ENCODE results near the gene CFB.
A peak's percentile ranks its signal among the peaks of the same experiment; 100 is the strongest.

The CFB gene

GRCh38 chr6:31969712-31970603, 24.1 kb downstream of the CFB start:
- Histone ChIP-seq H3K23ac (ENCODE audit: low read length) (no peak overlapping the region), H3K79me1 (ENCODE audit: low read length) (peaks cover 11% of the 10 kb centered on the region), H3K4ac (ENCODE audit: low read depth, low read length) (no peak overlapping the region), H2BK5ac (ENCODE audit: low read depth, low read length, poor library complexity) (no peak overlapping the region), H4K91ac (ENCODE audit: low read depth, low read length) (no peak overlapping the region), H3K4me3 (ENCODE audit: low read depth, low read length) (no peak overlapping the region), H4K12ac (ENCODE audit: low read depth, low read length) (peak overlapping the region; percentile 71), H3K9ac (ENCODE audit: low read length) (no peak overlapping the region), H2BK12ac (ENCODE audit: low read length) (no peak overlapping the region), H2AFZ (ENCODE audit: insufficient read depth, low read length, poor library complexity) (no peak overlapping the region), H3K36me3 (ENCODE audit: control insufficient read depth in 1 of 2, insufficient read depth in 2 of 2, low read length in 2 of 2) (peaks cover 52 to 54% of the 10 kb centered on the region in 2 experiments), H3K18ac (ENCODE audit: low read length) (no peak overlapping the region), H3K79me2 (ENCODE audit: control insufficient read depth, insufficient read depth, low read length, poor library complexity) (peaks cover 2% of the 10 kb centered on the region), H4K8ac (ENCODE audit: low read depth, low read length) (no peak overlapping the region), H3K27ac (ENCODE audit: low read depth, low read length) (no peak overlapping the region), H3K27me3 (ENCODE audit: insufficient read depth, low read length) (no peaks in the 10 kb centered on the region), H3K9me3 (ENCODE audit: insufficient read depth, low read depth, low read length) (no peaks in the 10 kb centered on the region), H2AK5ac (ENCODE audit: low read length) (no peak overlapping the region), H3K4me1 (ENCODE audit: control insufficient read depth in 1 of 2, insufficient read depth in 2 of 2, low read length in 2 of 2) (peaks cover 9 to 12% of the 10 kb centered on the region in 2 experiments), H3K14ac (ENCODE audit: low read length) (no peak overlapping the region), H2BK120ac (ENCODE audit: insufficient read depth, low read length, poor library complexity) (no peak overlapping the region), H3K4me2 (ENCODE audit: low read length) (no peak overlapping the region)
- no peak for DNase-seq
- WGBS (ENCODE audit: extremely low coverage, insufficient coverage, insufficient read length): no CpG with 5 or more reads among the region's 17 CpGs

DNA sequence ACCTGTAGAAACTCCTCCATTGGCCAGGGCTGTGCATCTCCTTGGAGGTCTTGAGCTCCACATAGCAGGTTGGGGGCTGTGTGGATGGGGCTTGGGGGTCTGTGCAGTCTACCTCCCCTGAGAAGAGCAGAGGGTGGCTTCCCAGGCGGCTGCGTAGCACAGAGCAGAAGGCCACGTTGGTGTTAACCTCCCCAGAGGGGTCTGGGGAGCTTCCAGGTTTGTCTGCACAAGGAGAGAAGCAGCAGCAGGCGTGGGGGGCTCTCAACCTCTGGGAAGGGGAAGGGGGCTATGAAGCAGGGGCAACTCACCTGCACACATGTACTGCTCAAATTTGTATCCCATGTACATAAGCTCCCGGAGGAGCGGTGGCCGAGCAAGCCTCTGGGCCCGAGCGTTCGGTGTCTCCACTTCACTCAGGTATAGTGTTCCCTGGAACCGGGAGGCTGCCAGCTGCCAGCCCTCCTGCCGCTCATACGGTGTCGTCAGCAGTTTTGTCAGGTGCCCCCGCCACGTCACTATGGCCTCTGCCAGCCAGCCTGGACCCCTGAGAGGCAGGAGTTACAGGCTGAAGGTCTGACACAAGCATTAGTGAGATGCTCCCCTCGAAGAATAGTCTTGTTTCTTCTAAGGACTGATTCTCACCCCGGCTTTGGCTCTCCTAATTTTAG, 24.8 kb downstream of the CFB start:
- H3K36me3 ChIP-seq (ENCODE audit: control insufficient read depth in 1 of 2, insufficient read depth in 2 of 2, low read length in 2 of 2): peaks cover 48 to 50% of the 10 kb centered on the region in 2 experiments
- no peak overlapping the region for H3K14ac ChIP-seq (ENCODE audit: low read length)
- no peak overlapping the region for H2AFZ ChIP-seq (ENCODE audit: insufficient read depth, low read length, poor library complexity)
- peak overlapping the region; percentile 75 for H4K91ac ChIP-seq (ENCODE audit: low read depth, low read length)
- H3K23ac ChIP-seq (ENCODE audit: low read length): no peak overlapping the region
- no peak overlapping the region for H3K4me3 ChIP-seq (ENCODE audit: low read depth, low read length)
- H3K79me1 ChIP-seq (ENCODE audit: low read length): peaks cover 11% of the 10 kb centered on the region
- no peaks in the 10 kb centered on the region for H3K9me3 ChIP-seq (ENCODE audit: insufficient read depth, low read depth, low read length)
- H3K4me2 ChIP-seq (ENCODE audit: low read length): no peak overlapping the region
- no peak overlapping the region for H3K9ac ChIP-seq (ENCODE audit: low read length)
- no CpG with 5 or more reads among the region's 18 CpGs for WGBS (ENCODE audit: extremely low coverage, insufficient coverage, insufficient read length)
- no peak overlapping the region for H2AK5ac ChIP-seq (ENCODE audit: low read length)
- peaks cover 9 to 12% of the 10 kb centered on the region in 2 experiments for H3K4me1 ChIP-seq (ENCODE audit: control insufficient read depth in 1 of 2, insufficient read depth in 2 of 2, low read length in 2 of 2)
- H3K27me3 ChIP-seq (ENCODE audit: insufficient read depth, low read length): no peaks in the 10 kb centered on the region
- no peak overlapping the region for H3K18ac ChIP-seq (ENCODE audit: low read length)
- H3K79me2 ChIP-seq (ENCODE audit: control insufficient read depth, insufficient read depth, low read length, poor library complexity): peaks cover 2% of the 10 kb centered on the region
- no peak overlapping the region for H3K4ac ChIP-seq (ENCODE audit: low read depth, low read length)
- no peak for DNase-seq
- H4K12ac ChIP-seq (ENCODE audit: low read depth, low read length): peak overlapping the region; percentile 71
- no peak overlapping the region for H3K27ac ChIP-seq (ENCODE audit: low read depth, low read length)
- no peak overlapping the region for H2BK120ac ChIP-seq (ENCODE audit: insufficient read depth, low read length, poor library complexity)
- H2BK5ac ChIP-seq (ENCODE audit: low read depth, low read length, poor library complexity): no peak overlapping the region
- no peak overlapping the region for H2BK12ac ChIP-seq (ENCODE audit: low read length)
- no peak overlapping the region for H4K8ac ChIP-seq (ENCODE audit: low read depth, low read length)

DNA sequence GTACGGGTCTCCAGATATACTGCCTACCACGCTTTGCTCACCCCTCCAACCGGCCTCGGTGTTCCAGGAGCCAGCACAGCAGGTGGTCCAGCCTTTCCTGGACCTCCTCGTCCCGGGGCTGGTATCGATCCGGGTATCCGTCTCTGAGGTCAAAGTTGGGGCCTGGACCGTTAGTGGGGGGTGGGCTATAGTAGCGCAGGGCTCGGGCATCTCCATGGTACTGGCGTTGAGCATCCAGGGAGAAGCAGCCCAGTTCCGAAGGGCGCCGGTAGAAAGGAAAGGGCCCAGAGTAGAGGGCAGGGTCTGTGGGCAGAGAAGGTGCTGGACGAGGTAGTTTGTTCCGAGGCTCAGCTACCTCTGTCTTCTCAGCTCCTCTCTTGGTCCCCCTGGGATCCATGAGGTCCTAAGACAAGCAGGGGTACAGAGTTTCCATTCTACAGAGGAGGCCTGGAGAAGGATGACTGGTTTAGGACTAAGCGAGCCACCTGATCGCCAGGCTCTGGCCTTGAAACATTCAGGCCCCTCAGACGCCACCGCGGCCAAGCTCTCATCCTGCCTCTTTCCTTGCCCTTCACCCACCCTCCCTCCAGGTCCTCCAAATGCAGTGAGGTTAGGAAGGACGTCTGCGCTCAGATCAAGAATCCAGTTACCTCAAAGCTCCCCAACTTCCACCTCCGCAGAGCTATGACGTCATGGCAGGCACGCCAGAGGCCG, 25.5 kb downstream of the CFB start:
- H3K79me2 ChIP-seq (ENCODE audit: control insufficient read depth, insufficient read depth, low read length, poor library complexity): peaks cover 2% of the 10 kb centered on the region
- H3K23ac ChIP-seq (ENCODE audit: low read length): no peak overlapping the region
- peak overlapping the region; percentile 77 for H4K8ac ChIP-seq (ENCODE audit: low read depth, low read length)
- DNase-seq: no peak
- H3K36me3 ChIP-seq (ENCODE audit: control insufficient read depth in 1 of 2, insufficient read depth in 2 of 2, low read length in 2 of 2): peaks cover 41 to 43% of the 10 kb centered on the region in 2 experiments
- peak overlapping the region; percentile 80 for H3K27ac ChIP-seq (ENCODE audit: low read depth, low read length)
- H3K14ac ChIP-seq (ENCODE audit: low read length): peak overlapping the region; percentile 15
- H3K27me3 ChIP-seq (ENCODE audit: insufficient read depth, low read length): no peaks in the 10 kb centered on the region
- H2BK5ac ChIP-seq (ENCODE audit: low read depth, low read length, poor library complexity): peak overlapping the region; percentile 5
- H3K9ac ChIP-seq (ENCODE audit: low read length): peak overlapping the region; percentile 16
- H4K12ac ChIP-seq (ENCODE audit: low read depth, low read length): peak overlapping the region; percentile 31
- no CpG with 5 or more reads among the region's 29 CpGs for WGBS (ENCODE audit: extremely low coverage, insufficient coverage, insufficient read length)
- no peak overlapping the region for H2BK12ac ChIP-seq (ENCODE audit: low read length)
- peak overlapping the region; percentile 2 for H3K18ac ChIP-seq (ENCODE audit: low read length)
- peak overlapping the region; percentile 13 for H2AK5ac ChIP-seq (ENCODE audit: low read length)
- peak overlapping the region; percentile 80 for H2AFZ ChIP-seq (ENCODE audit: insufficient read depth, low read length, poor library complexity)
- no peaks in the 10 kb centered on the region for H3K9me3 ChIP-seq (ENCODE audit: insufficient read depth, low read depth, low read length)
- H3K79me1 ChIP-seq (ENCODE audit: low read length): peaks cover 11% of the 10 kb centered on the region
- H4K91ac ChIP-seq (ENCODE audit: low read depth, low read length): peak overlapping the region; percentile 75
- peak overlapping the region; percentile 87 for H3K4me3 ChIP-seq (ENCODE audit: low read depth, low read length)
- H2BK120ac ChIP-seq (ENCODE audit: insufficient read depth, low read length, poor library complexity): peak overlapping the region; percentile 35
- H3K4me1 ChIP-seq (ENCODE audit: control insufficient read depth in 1 of 2, insufficient read depth in 2 of 2, low read length in 2 of 2): peaks cover 9 to 12% of the 10 kb centered on the region in 2 experiments
- peak overlapping the region; percentile 14 for H3K4ac ChIP-seq (ENCODE audit: low read depth, low read length)
- peak overlapping the region; percentile 94 for H3K4me2 ChIP-seq (ENCODE audit: low read length)

- Histone ChIP-seq H2BK5ac (ENCODE audit: low read depth, low read length, poor library complexity) (peak within 1 kb of the TSS; percentile 54), H3K79me1 (ENCODE audit: low read length) (peaks cover 11% of the 10 kb centered on the region)
- WGBS (ENCODE audit: extremely low coverage, insufficient coverage, insufficient read length): no CpG with 5 or more reads among the region's 62 CpGs
These were observed 26.3 kb downstream of the CFB start, which contains the start of gene DXO for GRCh38 chr6:31971993-31972708. DXO (minus strand) TSS chr6:31972138; CDS start chr6:31971675, 463 bp downstream.

More at GRCh38 chr6:31971993-31972708, 26.3 kb downstream of the CFB start, which contains the start of gene DXO:
- peaks cover 9 to 12% of the 10 kb centered on the region in 2 experiments for H3K4me1 ChIP-seq (ENCODE audit: control insufficient read depth in 1 of 2, insufficient read depth in 2 of 2, low read length in 2 of 2)
- H3K18ac ChIP-seq (ENCODE audit: low read length): peak within 1 kb of the TSS; percentile 27
- H3K14ac ChIP-seq (ENCODE audit: low read length): peak within 1 kb of the TSS; percentile 74
- peak within 1 kb of the TSS; percentile 14 for H3K4ac ChIP-seq (ENCODE audit: low read depth, low read length)
- H3K27ac ChIP-seq (ENCODE audit: low read depth, low read length): peak within 1 kb of the TSS; percentile 80
- H2AK5ac ChIP-seq (ENCODE audit: low read length): peak within 1 kb of the TSS; percentile 49
- peak within 1 kb of the TSS; percentile 77 for H4K8ac ChIP-seq (ENCODE audit: low read depth, low read length)
- H3K36me3 ChIP-seq (ENCODE audit: control insufficient read depth in 1 of 2, insufficient read depth in 2 of 2, low read length in 2 of 2): peaks cover 34 to 36% of the 10 kb centered on the region in 2 experiments
- H2BK12ac ChIP-seq (ENCODE audit: low read length): no peak within 1 kb of the TSS
- no peak within 1 kb of the TSS for H3K23ac ChIP-seq (ENCODE audit: low read length)
- DNase-seq: peak; percentile 96 to 97
- H3K9ac ChIP-seq (ENCODE audit: low read length): peak within 1 kb of the TSS; percentile 81
- H4K91ac ChIP-seq (ENCODE audit: low read depth, low read length): peak within 1 kb of the TSS; percentile 92
- no peaks in the 10 kb centered on the region for H3K9me3 ChIP-seq (ENCODE audit: insufficient read depth, low read depth, low read length)
- H2AFZ ChIP-seq (ENCODE audit: insufficient read depth, low read length, poor library complexity): peak within 1 kb of the TSS; percentile 80
- H2BK120ac ChIP-seq (ENCODE audit: insufficient read depth, low read length, poor library complexity): peak within 1 kb of the TSS; percentile 35
- H4K12ac ChIP-seq (ENCODE audit: low read depth, low read length): peak within 1 kb of the TSS; percentile 85
- peaks cover 2% of the 10 kb centered on the region for H3K79me2 ChIP-seq (ENCODE audit: control insufficient read depth, insufficient read depth, low read length, poor library complexity)
- peak within 1 kb of the TSS; percentile 87 for H3K4me3 ChIP-seq (ENCODE audit: low read depth, low read length)
- peak within 1 kb of the TSS; percentile 94 for H3K4me2 ChIP-seq (ENCODE audit: low read length)
- no peaks in the 10 kb centered on the region for H3K27me3 ChIP-seq (ENCODE audit: insufficient read depth, low read length)
